Esophagus (tissue), 2 donors: ENCODE data around the gene COX15. TPM values are rescaled to one million over a fixed set of nuclear protein-coding genes. Genes with fewer than 3 reads are reported as not detected.

ENCODE experiments used
- H3K27ac ChIP-seq, 2 donors: one replicate each; pipeline ENCODE4 v1.5.1; 2013; ENCODE audit warnings: low read depth in 2 of 2, mild to moderate bottlenecking in 2 of 2, inconsistent platforms in 1 of 2, low read length in 1 of 2, moderate library complexity in 1 of 2
- H3K27me3 ChIP-seq, 2 donors: one replicate each; pipeline ENCODE4 v1.6.1; 2013; ENCODE audit warnings: low read length in 2 of 2, control low read depth in 1 of 2, mild to moderate bottlenecking in 1 of 2; ENCODE audit not compliant: insufficient read depth in 2 of 2, control insufficient read depth in 1 of 2
- H3K36me3 ChIP-seq, 2 donors: one replicate each; pipeline ENCODE4 v1.6.1; 2013; ENCODE audit warnings: low read length in 1 of 2; ENCODE audit not compliant: control insufficient read depth in 2 of 2, insufficient read depth in 2 of 2
- H3K4me1 ChIP-seq, 2 donors: one replicate each; pipeline ENCODE4 v1.6.1; 2013; ENCODE audit warnings: low read length in 1 of 2; ENCODE audit not compliant: control insufficient read depth in 2 of 2, insufficient read depth in 2 of 2
- H3K4me3 ChIP-seq, 2 donors: one replicate each; pipeline ENCODE4 v1.5.1; 2013; ENCODE audit warnings: low read length in 2 of 2, mild to moderate bottlenecking in 2 of 2, low read depth in 1 of 2, moderate library complexity in 1 of 2
- H3K9me3 ChIP-seq, 2 donors: one replicate each; pipeline ENCODE4 v1.6.1; 2013; ENCODE audit warnings: mild to moderate bottlenecking in 2 of 2, low read depth in 1 of 2, low read length in 1 of 2, moderate library complexity in 1 of 2; ENCODE audit not compliant: control insufficient read depth in 2 of 2, insufficient read depth in 1 of 2
- WGBS, 2 donors: extraction: QIAGEN DNeasy Blood & Tissue Kit; methylation state at CpG; one replicate each; pipeline ENCODE4 v1.1.7; 2013; 5-methylcytosine and 5-hydroxymethylcytosine counted together
- polyA plus RNA-seq, 2 donors: library from polyadenylated mRNA; stranded (reverse); fragments of 200-250 nt; gene quantifications; one replicate each; pipeline ENCODE4 v1.2.3, GENCODE V29; 2013
- donor health status: healthy with polysubstance abuse.
- donor health status: Bipolar disorder and iron deficiency.

Gene COX15
- polyA plus RNA-seq, 2 donors, result 11.9 to 12.3 TPM

GRCh38 chr10:99711129-99711719 lies 20.7 kb downstream of the COX15 start:
- Histone ChIP-seq H3K9me3 (no peaks in the 10 kb centered on the region), H3K36me3 (peaks cover 5 to 10% of the 10 kb centered on the region in 2 donors), H3K4me1 (no peaks in the 10 kb centered on the region), H3K27me3 (no peaks in the 10 kb centered on the region), H3K4me3 (no peak overlapping the region), H3K27ac (no peak overlapping the region)

GRCh38 chr10:99709480-99710229 lies 22.3 kb downstream of the COX15 start:
- H3K36me3 ChIP-seq, result peaks cover 5 to 10% of the 10 kb centered on the region in 2 donors
- no peaks in the 10 kb centered on the region for H3K4me1 ChIP-seq
- H3K27me3 ChIP-seq, result no peaks in the 10 kb centered on the region
- no peaks in the 10 kb centered on the region for H3K9me3 ChIP-seq
- no peak overlapping the region for H3K4me3 ChIP-seq
- peak overlapping the region; percentile 12 to 76 for H3K27ac ChIP-seq
- WGBS, 2 donors, result 22 to 39% methylated on average over 4 of the region's 4 CpGs

GRCh38 chr10:99708428-99709012 lies 23.4 kb downstream of the COX15 start:
- H3K4me1 ChIP-seq, result no peaks in the 10 kb centered on the region
- H3K36me3 ChIP-seq, result peaks cover 5 to 11% of the 10 kb centered on the region in 2 donors
- H3K27me3 ChIP-seq, result no peaks in the 10 kb centered on the region
- WGBS, 2 donors, result 88 to 89% methylated on average over 1 of the region's 1 CpG
- H3K9me3 ChIP-seq, result no peaks in the 10 kb centered on the region
- no peak overlapping the region for H3K4me3 ChIP-seq
- H3K27ac ChIP-seq, result peak overlapping the region in 1 of 2 donors; percentile 34

- Histone ChIP-seq H3K9me3 (no peaks in the 10 kb centered on the region), H3K27me3 (no peaks in the 10 kb centered on the region), H3K4me1 (no peaks in the 10 kb centered on the region), H3K27ac (no peak overlapping the region), H3K36me3 (peaks cover 10 to 17% of the 10 kb centered on the region in 2 donors), H3K4me3 (no peak overlapping the region)
- WGBS, 2 donors, result 88 to 96% methylated on average over 4 of the region's 4 CpGs
Observed at GRCh38 chr10:99700649-99701048, 31.3 kb downstream of the COX15 start.

GRCh38 chr10:99698504-99699080 lies 33.3 kb downstream of the COX15 start:
- Histone ChIP-seq H3K9me3 (no peaks in the 10 kb centered on the region), H3K27ac (no peak overlapping the region), H3K4me3 (no peak overlapping the region), H3K36me3 (peaks cover 10 to 12% of the 10 kb centered on the region in 2 donors), H3K27me3 (no peaks in the 10 kb centered on the region), H3K4me1 (no peaks in the 10 kb centered on the region)
- 83 to 90% methylated on average over 8 of the region's 8 CpGs for WGBS, 2 donors

- no peak overlapping the region for H3K4me3 ChIP-seq
- no peaks in the 10 kb centered on the region for H3K27me3 ChIP-seq
- no peak overlapping the region for H3K27ac ChIP-seq
- H3K36me3 ChIP-seq, result peaks cover 9 to 12% of the 10 kb centered on the region in 2 donors
- no peaks in the 10 kb centered on the region for H3K4me1 ChIP-seq
- 87 to 89% methylated on average over 6 of the region's 6 CpGs for WGBS, 2 donors
- no peaks in the 10 kb centered on the region for H3K9me3 ChIP-seq
Observed at GRCh38 chr10:99695761-99696160, 36.2 kb downstream of the COX15 start.

GRCh38 chr10:99693933-99694583 lies 37.9 kb downstream of the COX15 start:
- Histone ChIP-seq H3K27me3 (no peaks in the 10 kb centered on the region), H3K4me3 (no peak overlapping the region), H3K4me1 (no peaks in the 10 kb centered on the region), H3K9me3 (no peaks in the 10 kb centered on the region), H3K27ac (no peak overlapping the region), H3K36me3 (peaks cover 9 to 12% of the 10 kb centered on the region in 2 donors)
- 90 to 92% methylated on average over 3 of the region's 3 CpGs for WGBS, 2 donors

GRCh38 chr10:99689461-99689860 lies 42.5 kb downstream of the COX15 start:
- no peak overlapping the region for H3K4me3 ChIP-seq
- 62 to 88% methylated on average over 1 of the region's 1 CpG for WGBS, 2 donors
- no peaks in the 10 kb centered on the region for H3K9me3 ChIP-seq
- no peak overlapping the region for H3K27ac ChIP-seq
- no peaks in the 10 kb centered on the region for H3K4me1 ChIP-seq
- H3K27me3 ChIP-seq, result no peaks in the 10 kb centered on the region
- H3K36me3 ChIP-seq, result peaks cover 0 to 4% of the 10 kb centered on the region in 2 donors

GRCh38 chr10:99685597-99685967 lies 46.3 kb downstream of the COX15 start:
- Histone ChIP-seq H3K27me3 (no peaks in the 10 kb centered on the region), H3K4me3 (no peak overlapping the region), H3K9me3 (no peaks in the 10 kb centered on the region), H3K4me1 (peaks cover 0 to 2% of the 10 kb centered on the region in 2 donors), H3K27ac (peak overlapping the region; percentile 71 to 82), H3K36me3 (no peaks in the 10 kb centered on the region)
- 40 to 45% methylated on average over 2 of the region's 2 CpGs for WGBS, 2 donors
